RWPE2 (cell line): ENCODE measurements around the gene DOK3.

Source experiments
- ATAC-seq: fragments of 200-7000 bp; cut with Tn5 transposase; 3 replicates; pipeline ENCODE4 v1.9.1; 2021; ENCODE audit warnings: low read depth
- DNase-seq: peaks from one replicate; pipeline ENCODE4 v3.0.0-alpha.2; 2020; ENCODE audit warnings: low spot score
- H3K27ac ChIP-seq: fragments of 450-650 bp; 2 replicates; pipeline ENCODE4 v1.5.1; 2017; ENCODE audit warnings: mild to moderate bottlenecking; ENCODE audit not compliant: poor library complexity, severe bottlenecking
- H3K27me3 ChIP-seq: fragments of 250-450 bp; sonication (Bioruptor Pico); 2 replicates; pipeline ENCODE4 v1.5.1; 2021; ENCODE audit warnings: mild to moderate bottlenecking, moderate library complexity; ENCODE audit not compliant: insufficient read depth, poor library complexity, severe bottlenecking
- H3K36me3 ChIP-seq: fragments of 250-450 bp; sonication (Bioruptor Pico); 2 replicates; pipeline ENCODE4 v1.5.1; 2020; ENCODE audit warnings: low read depth, mild to moderate bottlenecking, moderate library complexity
- H3K4me1 ChIP-seq: fragments of 250-450 bp; sonication (Bioruptor Pico); 2 replicates; pipeline ENCODE4 v1.5.1; 2021; ENCODE audit warnings: mild to moderate bottlenecking, moderate library complexity; ENCODE audit not compliant: insufficient read depth, poor library complexity, severe bottlenecking
- H3K4me3 ChIP-seq: fragments of 250-450 bp; sonication (Bioruptor Pico); 2 replicates; pipeline ENCODE4 v1.5.1; 2021; ENCODE audit warnings: mild to moderate bottlenecking, moderate library complexity; ENCODE audit not compliant: severe bottlenecking
- H3K9me3 ChIP-seq: fragments of 250-450 bp; sonication (Bioruptor Pico); 2 replicates; pipeline ENCODE4 v1.5.1; 2021; ENCODE audit warnings: mild to moderate bottlenecking, moderate library complexity; ENCODE audit not compliant: severe bottlenecking
- TF ChIP-seq, protein P1 (sequence below): fragments of 450-650 bp; IDR thresholded peaks from one replicate; pipeline ENCODE4 v1.5.1; 2017; ENCODE audit warnings: mild to moderate bottlenecking, moderate library complexity; ENCODE audit not compliant: poor library complexity, severe bottlenecking

The DOK3 gene

DNA sequence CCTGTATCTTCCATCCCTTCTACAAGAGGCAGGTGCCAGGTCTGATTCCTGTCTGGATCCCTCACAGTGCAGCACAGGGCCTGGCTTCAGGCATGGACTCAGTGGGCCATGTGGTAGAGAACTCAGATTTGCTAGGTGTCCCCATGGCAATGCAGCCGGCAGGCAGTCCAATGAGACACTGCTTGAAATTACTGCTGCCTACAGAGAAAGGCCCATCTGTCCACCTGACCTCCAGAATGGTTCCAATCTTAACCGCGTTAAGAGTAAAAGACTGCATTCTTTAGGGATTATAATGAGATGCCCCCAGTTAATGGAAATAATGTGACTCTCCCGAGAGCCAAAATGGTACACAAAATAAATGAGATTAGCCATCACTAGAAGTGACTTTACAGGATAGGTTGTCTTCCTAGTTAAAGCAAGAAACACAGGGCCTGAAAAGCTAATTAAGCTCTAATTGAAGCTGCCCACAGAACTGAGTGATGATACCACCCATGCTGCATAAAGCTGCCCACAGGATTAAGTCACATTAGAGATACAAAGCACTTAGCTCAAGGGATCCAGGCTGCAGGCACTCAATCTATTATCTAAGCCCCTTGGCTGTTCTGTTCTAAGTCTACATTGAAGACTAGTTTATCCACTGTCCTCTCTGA lies 33.3 kb upstream of the DOK3 start:
- Histone ChIP-seq H3K27ac (no peak overlapping the region), H3K9me3 (no peaks in the 10 kb centered on the region), H3K27me3 (no peaks in the 10 kb centered on the region), H3K4me1 (peaks cover 40% of the 10 kb centered on the region), H3K4me3 (no peak overlapping the region), H3K36me3 (peaks cover 42% of the 10 kb centered on the region)
- ATAC-seq (no peak), DNase-seq (no peak)
- TF ChIP-seq, protein P1, sequence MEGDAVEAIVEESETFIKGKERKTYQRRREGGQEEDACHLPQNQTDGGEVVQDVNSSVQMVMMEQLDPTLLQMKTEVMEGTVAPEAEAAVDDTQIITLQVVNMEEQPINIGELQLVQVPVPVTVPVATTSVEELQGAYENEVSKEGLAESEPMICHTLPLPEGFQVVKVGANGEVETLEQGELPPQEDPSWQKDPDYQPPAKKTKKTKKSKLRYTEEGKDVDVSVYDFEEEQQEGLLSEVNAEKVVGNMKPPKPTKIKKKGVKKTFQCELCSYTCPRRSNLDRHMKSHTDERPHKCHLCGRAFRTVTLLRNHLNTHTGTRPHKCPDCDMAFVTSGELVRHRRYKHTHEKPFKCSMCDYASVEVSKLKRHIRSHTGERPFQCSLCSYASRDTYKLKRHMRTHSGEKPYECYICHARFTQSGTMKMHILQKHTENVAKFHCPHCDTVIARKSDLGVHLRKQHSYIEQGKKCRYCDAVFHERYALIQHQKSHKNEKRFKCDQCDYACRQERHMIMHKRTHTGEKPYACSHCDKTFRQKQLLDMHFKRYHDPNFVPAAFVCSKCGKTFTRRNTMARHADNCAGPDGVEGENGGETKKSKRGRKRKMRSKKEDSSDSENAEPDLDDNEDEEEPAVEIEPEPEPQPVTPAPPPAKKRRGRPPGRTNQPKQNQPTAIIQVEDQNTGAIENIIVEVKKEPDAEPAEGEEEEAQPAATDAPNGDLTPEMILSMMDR: no peak

DNA sequence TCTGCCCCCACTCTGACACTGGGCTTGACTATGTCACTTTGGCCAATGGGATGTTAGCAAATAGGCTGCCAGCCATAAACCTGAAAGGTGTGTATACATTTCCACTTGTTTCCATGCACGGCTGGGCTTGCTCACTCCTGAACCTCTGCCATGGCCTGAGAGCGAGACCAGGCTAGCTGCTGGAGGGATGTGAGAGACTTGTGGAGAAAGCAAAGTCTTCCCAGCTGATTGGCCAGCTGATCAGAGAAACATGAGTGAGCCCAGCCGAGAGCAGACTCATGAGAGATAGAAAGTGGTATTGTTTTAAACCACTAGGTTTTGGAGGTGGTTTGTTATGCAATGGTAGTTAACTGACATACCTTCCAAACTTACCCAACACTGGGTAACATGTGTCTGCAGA lies 30.8 kb upstream of the DOK3 start:
- DNase-seq: no peak
- peak; percentile 37; the same call in 2 of the 3 replicates for ATAC-seq
- Histone ChIP-seq H3K9me3 (no peaks in the 10 kb centered on the region), H3K27ac (no peak overlapping the region), H3K4me1 (peaks cover 23% of the 10 kb centered on the region), H3K4me3 (no peak overlapping the region), H3K36me3 (peaks cover 67% of the 10 kb centered on the region), H3K27me3 (no peaks in the 10 kb centered on the region)
- TF ChIP-seq, protein P1: no peak

DNA sequence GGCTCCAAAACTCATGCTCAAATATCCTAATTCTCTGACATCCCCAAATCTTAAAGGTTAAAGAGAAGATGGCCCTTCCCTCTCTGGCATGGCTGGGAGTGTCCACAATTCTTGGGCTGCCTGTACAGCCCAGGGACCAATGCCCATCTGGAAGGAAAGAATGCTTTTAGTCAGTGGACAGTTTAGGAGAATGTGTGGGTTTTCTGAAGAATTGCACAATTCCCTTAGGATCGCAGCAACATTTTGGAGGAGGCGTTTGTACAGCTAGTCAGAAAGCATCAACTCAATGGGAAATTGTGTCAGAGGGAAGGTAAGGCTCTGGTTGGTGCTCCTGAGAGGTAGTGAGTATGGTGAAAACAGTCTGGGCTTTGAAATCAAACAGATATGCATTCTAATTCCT lies 29.8 kb upstream of the DOK3 start:
- H3K4me3 ChIP-seq: no peak overlapping the region
- TF ChIP-seq, protein P1: no peak
- H3K4me1 ChIP-seq: peaks cover 14% of the 10 kb centered on the region
- H3K36me3 ChIP-seq: peaks cover 70% of the 10 kb centered on the region
- ATAC-seq (peak; percentile 33; the same call in 2 of the 3 replicates), DNase-seq (no peak)
- H3K9me3 ChIP-seq: no peaks in the 10 kb centered on the region
- no peaks in the 10 kb centered on the region for H3K27me3 ChIP-seq
- no peak overlapping the region for H3K27ac ChIP-seq

DNA sequence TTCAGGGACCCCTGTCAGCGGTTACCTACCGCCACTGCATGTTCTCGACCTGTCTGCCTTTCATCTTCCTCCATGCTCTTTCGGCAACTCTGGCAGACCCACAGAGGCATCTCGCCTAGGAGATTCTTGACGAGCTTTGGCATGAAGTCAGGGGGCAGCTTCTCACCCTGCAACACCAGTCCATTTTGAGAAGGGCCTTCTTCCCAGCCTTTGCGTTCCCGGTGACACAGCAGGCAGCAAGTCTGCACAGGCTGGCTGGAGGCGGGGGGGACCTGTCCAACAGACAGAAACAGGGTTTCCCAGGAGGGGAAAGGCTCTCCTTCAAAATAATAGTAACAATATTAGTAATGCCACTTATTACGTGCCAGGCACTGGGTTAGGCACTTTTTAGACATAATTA lies 29.2 kb upstream of the DOK3 start:
- H3K4me3 ChIP-seq: no peak overlapping the region

More for the DNA sequence above, 29.2 kb upstream of the DOK3 start:
- ATAC-seq (peak; percentile 32; the same call in 1 of the 3 replicates), DNase-seq (no peak)
- no peaks in the 10 kb centered on the region for H3K27me3 ChIP-seq
- H3K36me3 ChIP-seq: peaks cover 66% of the 10 kb centered on the region
- TF ChIP-seq, protein P1: no peak
- no peak overlapping the region for H3K27ac ChIP-seq
- no peaks in the 10 kb centered on the region for H3K9me3 ChIP-seq
- H3K4me1 ChIP-seq: peaks cover 14% of the 10 kb centered on the region
